NCI-H1436 treated with DMSO at 0.1 percent for 48 hours (cell line): ENCODE measurements around the gene RAB40AL.
A peak's percentile ranks its signal among the peaks of the same experiment; 100 is the strongest.
"Not testable (repeated sequence)": the region's sequence is repeated elsewhere in the genome, so short reads cannot be mapped to it uniquely, and the experiment has no call there.

Source experiments
- DNase-seq: peaks from one replicate; lab custom pipeline; 2025; lab: John Stamatoyannopoulos, UW

RAB40AL gene, protein sequence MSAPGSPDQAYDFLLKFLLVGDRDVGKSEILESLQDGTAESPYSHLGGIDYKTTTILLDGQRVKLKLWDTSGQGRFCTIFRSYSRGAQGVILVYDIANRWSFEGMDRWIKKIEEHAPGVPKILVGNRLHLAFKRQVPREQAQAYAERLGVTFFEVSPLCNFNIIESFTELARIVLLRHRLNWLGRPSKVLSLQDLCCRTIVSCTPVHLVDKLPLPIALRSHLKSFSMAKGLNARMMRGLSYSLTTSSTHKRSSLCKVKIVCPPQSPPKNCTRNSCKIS

DNA sequence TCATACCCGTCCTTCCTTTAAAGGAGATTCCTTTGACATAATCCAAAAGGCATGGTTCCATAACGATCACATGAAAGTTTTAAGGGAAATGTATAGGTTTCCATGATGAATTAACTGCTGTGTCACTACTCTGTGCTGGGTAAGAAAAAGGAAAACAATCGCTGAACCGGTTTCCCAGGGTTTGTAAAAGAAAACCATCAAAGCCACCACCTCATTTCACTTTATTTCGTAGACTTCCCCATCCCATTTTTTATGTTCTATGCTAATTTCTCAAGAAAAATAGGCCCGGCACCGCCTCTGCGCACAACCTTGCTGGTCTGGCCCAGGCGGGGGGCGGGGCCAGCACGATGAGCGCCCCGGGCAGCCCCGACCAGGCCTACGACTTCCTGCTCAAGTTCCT is at the start of gene RAB40AL:
TSS of gene RAB40AL (plus strand) at position 301 of the 400 bp plus-strand sequence. CDS start at position 348, 47 bp downstream.
- DNase-seq: not testable (repeated sequence)

GRCh38 chrX:102887687-102888086 is 49.4 kb upstream of the RAB40AL start:
- no peak for DNase-seq

- DNase-seq: no peak
Measured at GRCh38 chrX:102892103-102892502, 45.0 kb upstream of the RAB40AL start.

DNA sequence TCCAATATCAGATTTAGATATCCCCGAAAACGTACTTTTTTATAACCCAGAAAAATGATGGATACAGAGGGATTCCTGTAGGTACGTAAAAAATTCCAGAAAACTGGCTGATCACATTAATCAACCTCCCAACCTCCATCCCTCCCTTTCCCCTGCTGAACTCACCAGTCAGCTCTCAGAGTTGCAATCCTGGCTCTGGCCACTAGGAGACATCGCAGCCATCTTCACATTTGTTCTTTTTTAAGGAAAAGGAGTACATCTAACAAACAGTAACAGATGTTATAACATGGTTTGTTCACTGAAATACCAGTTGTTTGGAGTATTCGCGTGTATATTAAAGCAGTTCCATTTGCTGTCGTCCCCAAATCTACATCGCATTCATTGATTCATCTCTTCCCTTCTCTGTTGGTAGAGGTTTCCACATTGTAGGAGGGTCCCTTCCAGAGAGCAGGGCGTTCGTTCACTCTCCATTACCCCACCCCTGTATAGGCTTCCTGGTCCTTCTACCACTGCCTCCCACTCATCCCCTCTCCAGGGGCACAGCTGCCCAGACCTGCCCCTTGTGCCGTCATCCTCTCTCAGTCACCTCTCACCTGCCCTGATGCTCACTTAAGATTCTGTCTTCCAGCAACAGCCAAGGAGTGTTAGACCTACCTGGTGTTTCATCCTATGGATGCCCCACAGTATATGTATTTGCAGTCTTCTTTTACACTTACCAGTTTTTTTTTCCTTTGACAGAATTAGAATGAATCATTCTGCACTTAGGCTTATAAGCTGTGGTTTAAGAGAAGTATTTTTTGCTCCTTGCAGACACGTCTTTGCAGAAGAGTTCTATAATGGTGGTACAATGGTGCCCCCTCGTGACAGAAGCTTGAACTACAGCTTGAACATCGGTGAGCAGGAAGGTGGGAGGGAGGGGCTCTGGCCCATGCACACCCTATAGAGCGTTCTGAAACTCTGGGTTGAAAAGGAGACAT is 36.8 kb upstream of the RAB40AL start:
- peak; percentile 2 for DNase-seq

DNA sequence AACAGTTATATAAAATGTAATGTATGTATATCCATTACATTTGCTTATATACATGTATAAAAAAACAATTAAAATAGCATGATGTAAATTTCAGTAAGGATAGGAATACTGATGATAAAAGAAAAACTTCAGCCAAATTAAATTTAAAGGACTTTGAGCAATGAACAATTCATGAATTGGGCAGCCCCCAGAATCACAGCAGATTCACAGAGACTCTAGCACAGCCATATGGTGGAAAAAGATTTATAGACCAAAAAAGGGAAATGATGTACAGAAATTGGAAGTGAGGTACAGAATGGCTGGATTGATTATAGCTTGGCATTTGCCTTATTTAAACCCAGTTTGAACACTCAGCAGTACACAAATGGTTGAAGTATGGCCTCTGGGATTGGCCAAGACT is 34.7 kb upstream of the RAB40AL start:
- no peak for DNase-seq

DNA sequence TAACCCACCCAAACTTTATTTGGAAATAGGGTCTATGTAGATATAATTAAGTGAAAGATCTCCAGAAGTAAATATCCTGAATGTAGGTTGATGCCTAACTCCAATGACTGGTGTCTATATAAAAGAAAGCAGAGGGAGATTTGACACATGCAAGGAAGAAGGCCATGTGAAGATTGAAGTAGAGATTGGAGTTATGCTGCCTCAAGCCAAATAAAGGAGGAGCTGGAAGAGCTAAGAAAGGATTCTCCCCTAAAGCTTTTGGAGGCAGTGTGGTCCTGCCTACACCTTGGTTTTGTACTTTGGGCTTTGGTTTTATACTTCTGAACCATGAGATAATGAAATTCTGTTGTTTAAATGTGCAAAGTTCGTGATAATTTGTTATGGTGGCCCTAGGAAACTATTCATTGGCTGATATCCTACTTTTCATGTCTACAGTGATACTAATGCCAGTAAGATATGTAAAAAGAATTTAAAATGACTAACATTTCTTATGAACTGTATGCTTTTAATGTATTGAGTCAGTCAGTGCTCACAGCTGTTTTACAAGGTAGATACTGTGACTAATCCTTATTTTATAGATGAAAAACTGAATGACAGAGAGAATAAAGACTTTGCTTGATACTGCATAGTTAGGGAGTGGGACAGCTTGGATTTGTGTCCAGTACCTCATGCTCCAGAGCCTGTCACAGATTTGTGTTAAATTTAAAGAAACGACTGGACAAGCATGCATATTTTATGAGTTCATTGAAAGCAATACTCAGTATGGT is 5.9 kb upstream of the RAB40AL start:
- no peak for DNase-seq

GRCh38 chrX:102934624-102935023 is 2.4 kb upstream of the RAB40AL start:
- DNase-seq: no peak

DNA sequence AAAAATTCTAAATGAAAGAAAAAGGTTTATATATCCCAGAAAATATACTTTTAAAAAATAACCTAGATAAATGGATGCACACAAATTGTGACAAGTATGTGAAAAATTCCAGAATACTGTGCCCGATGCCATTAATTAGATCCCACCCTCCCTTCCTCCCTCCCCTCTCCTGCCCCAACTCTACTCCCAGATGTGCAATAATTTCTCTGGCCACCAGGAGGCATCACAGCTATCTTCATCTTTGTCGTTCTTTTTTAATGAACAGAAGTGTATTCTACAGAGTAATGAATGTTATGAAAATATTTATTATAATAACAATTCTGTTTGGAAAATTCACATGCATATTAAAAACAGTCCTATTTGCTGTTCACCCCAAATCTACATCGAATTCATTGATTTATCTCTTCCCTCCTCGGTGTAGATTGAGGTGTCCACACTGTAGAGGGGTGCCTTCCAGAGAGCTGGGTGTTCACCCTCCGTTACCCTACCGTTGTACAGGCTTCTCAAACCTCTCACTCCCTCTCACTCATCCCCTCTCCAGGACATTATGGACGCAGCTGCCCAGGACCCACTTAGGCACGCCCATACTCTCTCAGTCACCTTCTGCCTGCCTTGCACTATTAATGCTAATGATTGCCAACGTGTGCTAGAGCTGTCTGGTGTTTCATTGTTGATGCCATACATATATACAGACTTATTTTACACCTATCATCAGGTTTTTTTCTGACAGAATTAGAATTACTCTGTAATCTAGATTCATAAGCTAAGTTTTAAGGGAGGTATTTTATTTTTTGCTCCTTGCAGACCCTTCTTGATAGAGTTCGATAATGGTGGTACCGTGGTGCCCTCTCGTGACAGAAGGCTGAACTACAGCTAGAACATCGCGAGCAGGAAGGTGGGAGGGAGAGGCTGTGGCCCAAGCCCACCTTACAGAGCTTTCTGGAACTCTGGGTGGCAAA is 14.1 kb downstream of the RAB40AL start:
- peak; percentile 64 for DNase-seq

GRCh38 chrX:102957751-102958150 is 20.7 kb downstream of the RAB40AL start:
- DNase-seq: no peak

DNA sequence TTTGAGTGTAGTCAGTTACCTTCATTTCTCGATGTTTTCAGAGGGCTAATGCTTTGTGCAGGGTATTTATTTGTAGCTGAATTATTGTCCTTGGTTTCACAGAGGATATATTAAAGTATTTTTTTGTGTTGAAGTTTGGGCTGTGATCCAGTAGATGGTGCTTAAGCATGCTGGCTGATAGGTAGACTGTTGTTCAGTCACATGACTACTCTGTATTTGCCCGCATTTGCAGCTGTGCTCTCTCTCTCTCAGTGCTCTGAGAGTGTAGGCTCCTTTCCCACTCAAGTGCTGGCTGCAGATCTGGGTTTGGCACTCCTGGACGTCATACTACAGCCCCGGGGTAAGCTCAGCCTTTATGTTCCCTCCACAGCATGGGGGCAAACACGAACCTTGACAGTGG is 21.7 kb downstream of the RAB40AL start:
- no peak for DNase-seq

GRCh38 chrX:102959471-102959870 is 22.4 kb downstream of the RAB40AL start:
- DNase-seq: no peak

GRCh38 chrX:102963955-102964354 is 26.9 kb downstream of the RAB40AL start:
- DNase-seq: no peak

DNA sequence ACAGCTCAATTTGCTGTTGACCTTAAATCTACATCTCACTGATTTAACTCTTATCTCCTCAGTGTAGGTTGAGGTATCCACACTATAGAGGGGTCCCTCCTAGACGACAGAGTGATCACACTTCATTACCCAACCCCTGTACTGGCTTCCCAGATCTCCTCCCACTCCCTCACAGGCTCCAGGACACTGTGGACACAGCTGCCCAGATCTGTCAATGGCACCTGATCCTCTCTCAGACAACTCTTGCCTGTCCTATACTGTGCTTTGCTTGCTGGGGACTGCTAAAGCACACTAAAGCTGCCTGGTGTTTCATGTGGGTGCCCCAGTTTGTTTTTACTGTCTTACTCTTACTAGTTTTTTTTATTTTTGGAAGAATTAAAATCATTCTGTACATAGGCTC is 27.9 kb downstream of the RAB40AL start:
- no peak for DNase-seq

- DNase-seq: no peak
Measured at GRCh38 chrX:102966701-102967100, 29.6 kb downstream of the RAB40AL start.

DNA sequence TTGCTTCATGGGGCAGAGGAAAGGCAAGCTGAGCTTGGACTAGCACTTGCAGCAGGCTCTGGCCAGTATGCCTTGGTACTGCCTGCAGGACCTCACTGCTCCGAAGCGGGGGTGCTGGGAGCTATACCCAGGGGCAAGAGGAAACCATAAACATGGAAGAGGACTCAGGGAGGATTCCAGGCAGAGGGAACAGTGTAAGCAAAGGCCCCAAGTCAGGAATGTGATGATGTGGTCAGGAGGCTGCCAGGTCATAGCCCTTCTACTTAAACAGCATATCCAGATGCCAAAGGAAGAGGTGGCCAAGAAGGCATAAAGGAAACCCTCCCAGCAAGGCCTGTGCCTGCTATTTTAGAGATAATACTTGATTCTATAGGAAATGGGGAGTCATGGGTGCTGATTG is 31.1 kb downstream of the RAB40AL start:
- no peak for DNase-seq

DNA sequence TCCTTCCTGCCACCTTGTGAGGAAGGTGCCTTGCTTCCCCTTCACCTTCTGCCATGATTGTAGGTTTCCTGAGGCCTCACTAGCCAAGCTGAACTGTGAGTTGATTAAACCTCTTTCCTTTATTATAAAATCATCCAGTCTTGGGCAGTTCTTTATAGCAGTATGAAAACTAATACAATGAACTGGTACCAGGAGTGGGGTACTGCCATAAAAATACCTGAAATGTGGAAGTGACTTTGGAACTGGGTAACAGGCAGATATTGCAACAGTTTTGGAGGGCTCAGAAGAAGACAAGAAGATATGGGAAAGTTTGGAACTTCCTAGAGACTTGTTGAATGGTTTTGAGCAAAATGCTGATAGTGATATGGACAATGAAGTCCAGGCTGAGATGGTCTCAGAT is 34.5 kb downstream of the RAB40AL start:
- not testable (repeated sequence) for DNase-seq

GRCh38 chrX:102975016-102975415 is 37.9 kb downstream of the RAB40AL start:
- DNase-seq: no peak

DNA sequence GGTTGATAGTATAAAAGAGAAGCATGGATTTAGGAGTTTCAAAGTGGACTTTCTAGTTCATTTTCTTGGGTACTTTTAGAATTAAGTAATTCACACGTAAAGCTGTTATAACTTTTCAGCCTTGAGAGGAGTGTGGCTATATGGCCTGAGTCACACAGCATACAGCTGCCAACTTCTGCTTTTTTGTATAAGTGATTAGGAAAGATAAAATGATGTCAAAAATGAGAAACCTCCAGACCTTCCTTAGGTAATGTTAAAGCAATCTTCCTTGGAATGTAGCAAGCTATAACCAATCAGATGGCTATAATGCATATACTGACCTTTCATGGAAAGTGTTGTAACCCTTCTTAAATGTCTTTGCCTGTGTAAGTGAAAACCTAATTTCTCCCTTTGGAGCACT is 39.2 kb downstream of the RAB40AL start:
- no peak for DNase-seq

DNA sequence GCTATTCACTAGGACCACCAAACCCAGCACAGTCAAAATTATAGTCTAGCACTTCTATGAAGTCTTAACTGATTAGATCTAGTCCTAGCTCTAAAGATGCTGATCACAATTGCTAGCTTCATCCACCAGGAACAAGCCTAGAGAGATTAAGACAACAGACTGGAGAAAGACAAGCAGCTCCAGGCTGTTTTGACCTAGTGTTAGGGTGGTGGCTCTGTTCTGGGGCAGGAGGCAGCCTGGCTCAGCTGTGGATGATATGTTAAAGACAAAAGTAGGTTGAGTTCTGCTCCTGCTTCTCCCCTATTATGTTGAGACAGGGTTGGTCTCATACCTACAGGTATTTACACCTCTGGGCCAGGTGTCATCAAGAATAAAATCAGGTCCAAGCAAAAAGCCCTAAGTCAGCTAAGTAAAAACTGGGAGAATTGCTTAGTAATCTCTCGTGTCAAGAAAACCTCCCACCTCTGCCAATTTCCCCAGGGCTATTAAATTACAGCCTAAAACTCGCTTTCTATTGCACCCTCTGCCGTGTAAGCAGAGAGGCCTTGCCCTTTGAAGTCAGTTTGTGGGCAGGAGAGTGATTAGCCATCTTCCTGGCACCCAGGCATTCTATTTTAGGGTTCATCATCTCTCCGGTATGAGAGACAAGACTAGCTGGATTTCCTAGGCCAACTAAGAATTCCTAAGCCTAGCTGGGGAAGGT is 39.9 kb downstream of the RAB40AL start:
- DNase-seq: no peak

GRCh38 chrX:102978594-102978993 is 41.5 kb downstream of the RAB40AL start:
- DNase-seq: no peak

GRCh38 chrX:102979536-102979935 is 42.5 kb downstream of the RAB40AL start:
- DNase-seq: no peak
